GM12874 (cell line): ENCODE measurements around the gene GRB10.

ENCODE experiments used
- TF ChIP-seq, protein P1 (sequence below): IDR thresholded peaks from 2 replicates; pipeline ENCODE4 v1.5.1; 2011; ENCODE audit warnings: low read depth, mild to moderate bottlenecking, control low read depth, low read length, moderate library complexity; ENCODE audit not compliant: insufficient read depth

GRB10 gene

DNA sequence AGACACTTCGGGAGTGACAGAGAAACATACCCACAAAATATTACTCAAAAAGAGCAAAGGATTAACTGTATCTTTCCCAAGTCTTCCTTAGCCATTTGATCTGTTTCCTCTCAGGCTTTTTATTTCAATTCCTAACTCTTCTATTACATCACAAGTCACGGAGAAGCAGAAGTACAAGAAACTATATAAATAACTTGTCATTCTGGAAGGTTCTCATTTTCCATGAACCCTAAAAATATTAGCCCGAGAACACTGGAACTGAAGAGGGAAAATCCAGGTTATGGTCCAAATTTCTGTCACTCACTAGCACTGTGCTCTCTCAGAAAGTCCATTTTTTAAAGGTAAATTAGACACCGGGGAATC, 98.0 kb downstream of the GRB10 start:
- TF ChIP-seq, protein P1, sequence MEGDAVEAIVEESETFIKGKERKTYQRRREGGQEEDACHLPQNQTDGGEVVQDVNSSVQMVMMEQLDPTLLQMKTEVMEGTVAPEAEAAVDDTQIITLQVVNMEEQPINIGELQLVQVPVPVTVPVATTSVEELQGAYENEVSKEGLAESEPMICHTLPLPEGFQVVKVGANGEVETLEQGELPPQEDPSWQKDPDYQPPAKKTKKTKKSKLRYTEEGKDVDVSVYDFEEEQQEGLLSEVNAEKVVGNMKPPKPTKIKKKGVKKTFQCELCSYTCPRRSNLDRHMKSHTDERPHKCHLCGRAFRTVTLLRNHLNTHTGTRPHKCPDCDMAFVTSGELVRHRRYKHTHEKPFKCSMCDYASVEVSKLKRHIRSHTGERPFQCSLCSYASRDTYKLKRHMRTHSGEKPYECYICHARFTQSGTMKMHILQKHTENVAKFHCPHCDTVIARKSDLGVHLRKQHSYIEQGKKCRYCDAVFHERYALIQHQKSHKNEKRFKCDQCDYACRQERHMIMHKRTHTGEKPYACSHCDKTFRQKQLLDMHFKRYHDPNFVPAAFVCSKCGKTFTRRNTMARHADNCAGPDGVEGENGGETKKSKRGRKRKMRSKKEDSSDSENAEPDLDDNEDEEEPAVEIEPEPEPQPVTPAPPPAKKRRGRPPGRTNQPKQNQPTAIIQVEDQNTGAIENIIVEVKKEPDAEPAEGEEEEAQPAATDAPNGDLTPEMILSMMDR, result no peak

DNA sequence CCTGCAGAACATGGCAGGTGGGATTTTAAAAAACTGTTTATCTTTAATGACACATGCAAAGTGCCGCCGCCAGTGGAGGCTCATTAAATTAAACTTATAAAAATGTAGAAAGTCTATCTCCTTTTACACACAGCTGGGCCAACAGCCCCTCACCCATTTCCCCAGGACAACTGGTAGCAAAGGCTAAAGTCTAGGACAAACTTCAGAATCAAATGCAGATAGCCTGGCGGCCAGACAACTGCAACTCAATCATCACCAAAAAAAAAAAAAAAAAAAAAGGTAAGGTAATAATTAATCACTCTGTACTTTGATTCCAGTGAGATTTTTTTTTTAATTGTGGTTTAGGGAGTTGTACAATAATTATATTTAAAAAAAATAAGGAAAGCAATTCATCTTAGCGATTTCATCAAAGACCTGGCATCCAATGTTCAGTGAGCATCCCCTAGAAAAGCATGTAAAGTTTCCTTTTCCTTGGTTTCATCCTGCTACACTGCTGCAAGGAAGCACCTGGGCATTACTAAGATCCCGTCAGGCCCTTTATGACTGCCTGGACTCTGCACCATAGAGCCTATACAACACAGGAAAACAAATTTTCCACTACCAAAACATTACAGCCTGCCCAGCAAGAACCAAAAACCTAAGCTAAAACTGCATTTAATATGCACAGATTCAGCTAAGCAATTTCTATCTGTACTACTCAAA, 98.5 kb downstream of the GRB10 start:
- TF ChIP-seq, protein P1, result no peak

DNA sequence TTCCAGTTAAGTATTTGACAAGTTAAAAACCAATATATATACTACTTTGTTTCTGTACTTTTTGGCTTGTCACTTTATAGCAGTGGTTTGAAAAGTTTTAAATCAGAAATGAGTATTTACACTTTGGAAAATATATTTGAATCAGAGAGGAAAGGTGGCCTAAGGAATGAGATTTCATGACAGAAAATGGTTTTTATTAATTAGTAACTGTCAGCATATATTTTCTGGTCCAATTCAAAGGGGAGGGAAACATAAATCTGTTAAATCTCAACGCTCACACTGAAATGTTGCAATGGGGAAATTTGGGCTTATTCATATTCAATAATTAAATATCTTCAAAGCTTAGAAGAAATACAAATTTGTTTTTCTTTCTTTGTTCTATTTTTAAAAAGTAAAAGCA, 100.1 kb downstream of the GRB10 start:
- TF ChIP-seq, protein P1, result no peak

DNA sequence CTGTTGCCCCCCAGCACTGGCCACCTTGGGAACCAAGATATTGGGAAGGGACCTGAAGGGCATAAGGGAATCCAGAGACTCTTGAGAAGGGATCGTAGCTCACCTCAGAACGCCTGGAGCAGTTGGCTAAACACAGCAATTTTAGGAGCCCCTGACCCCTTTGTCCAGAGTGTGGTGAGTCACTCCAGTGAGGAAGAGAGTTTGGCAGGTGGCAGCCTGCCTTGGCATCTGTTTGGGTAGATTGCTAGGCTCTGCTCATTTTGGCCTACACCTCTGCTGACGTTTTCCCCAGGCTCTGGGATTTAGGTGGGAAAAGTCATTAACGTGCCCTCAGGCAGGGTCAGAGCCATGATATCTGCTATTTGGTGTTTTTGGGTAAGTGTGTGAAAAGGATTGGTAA, 100.6 kb downstream of the GRB10 start:
- TF ChIP-seq, protein P1, result no peak

DNA sequence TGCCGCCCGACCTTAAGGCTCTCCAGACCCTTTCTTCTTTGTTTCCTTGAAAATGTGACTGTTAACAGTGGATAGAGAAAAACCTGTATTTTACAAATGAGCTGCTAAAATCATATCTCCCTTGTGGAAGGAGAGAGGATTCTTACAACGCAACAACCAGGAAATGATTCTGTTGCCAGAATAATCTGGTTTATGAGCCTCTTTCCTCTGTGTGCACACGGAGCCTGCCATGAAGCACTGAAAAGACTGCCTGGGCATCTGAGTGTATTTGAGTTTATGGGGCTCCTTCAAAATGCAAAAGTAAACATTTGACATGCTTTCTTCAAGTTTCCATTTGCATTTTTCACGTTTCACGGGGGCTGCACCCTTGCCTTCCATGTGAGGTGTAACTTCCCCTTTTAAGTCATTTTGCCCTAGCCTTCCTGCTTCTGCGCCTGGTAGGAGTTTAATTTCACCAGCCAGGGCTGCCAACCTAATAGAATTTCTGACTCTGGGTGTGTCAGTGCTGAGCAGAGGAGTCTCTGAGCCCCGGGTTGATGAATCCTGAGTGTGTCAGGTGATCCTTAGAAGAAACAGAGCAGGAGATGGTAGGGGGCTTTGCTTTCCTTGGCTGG, 101.2 kb downstream of the GRB10 start:
- TF ChIP-seq, protein P1, result no peak

DNA sequence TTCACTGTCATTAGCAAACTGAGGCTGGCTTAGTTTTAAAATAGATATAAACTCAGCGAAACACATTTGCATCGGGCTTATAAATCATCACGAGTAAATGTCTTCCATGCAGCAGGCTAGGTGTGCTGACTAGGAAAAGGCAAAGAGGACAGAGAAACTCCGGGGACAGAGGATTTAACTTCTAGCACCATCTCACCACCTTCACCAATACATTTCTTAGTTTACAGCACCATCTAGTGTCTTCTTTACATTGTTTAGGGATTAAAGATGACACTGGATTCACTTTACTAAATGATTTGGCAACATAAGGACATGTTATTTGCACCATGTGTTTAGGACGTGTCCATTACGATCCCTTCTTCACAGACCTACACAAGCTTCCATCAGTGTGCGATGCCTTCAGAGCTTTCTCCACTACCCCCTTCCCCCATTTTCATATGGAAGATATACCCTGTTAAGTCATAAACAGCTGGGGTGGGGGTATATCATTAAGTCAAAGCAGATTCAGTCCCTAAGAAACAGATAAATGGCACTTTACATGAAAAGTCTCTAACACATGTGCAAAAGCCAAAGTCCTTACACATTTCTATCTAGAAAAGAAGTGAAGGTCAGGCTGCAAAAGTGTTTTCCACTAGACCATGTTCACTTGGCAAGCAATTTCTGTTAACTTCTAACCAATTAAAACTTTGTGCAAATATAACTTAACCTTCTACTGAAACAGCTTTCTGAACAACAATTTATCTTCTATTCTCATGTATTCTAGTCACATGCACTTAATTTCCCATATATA, 103.3 kb downstream of the GRB10 start:
- TF ChIP-seq, protein P1, result no peak

DNA sequence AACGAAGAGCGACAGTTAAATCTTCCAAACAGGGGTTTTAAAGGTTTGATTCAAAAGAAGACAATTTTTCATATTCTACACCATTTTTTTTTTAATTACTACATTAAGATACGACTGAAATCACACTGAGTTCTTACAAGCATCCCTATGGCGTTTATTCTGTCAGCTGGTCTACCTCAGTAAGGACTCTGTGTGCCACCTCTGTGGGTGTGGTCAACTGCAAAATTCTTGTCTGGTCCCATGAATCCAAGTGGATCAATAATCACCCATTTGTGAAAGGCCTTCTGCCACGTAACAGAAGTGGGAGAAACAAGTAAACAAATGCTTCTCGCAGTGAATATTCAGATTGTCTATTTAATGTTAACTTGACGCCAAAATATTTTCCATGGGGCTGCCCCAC, 104.1 kb downstream of the GRB10 start:
- TF ChIP-seq, protein P1, result no peak
